ENCODE results near the gene PDE2A. TPM values are rescaled to one million over a fixed set of nuclear protein-coding genes. Genes with fewer than 3 reads are reported as not detected.

Gene PDE2A
- total RNA-seq, 1 donor from 2014 or later: 65.9 TPM

- H3K4me3 Mint-ChIP-seq (ENCODE audit: unreplicated experiment): no peak overlapping the region
- peaks cover 4% of the 10 kb centered on the region for H3K27me3 Mint-ChIP-seq (ENCODE audit: unreplicated experiment)
- H3K4me1 Mint-ChIP-seq (ENCODE audit: unreplicated experiment): peaks cover 3% of the 10 kb centered on the region
- peaks cover 7% of the 10 kb centered on the region for H3K36me3 Mint-ChIP-seq (ENCODE audit: low read depth, unreplicated experiment)
- TF ChIP-seq CTCF (IDR thresholded peaks at IDR 0.05; ENCODE audit: unreplicated experiment): no peak
- H3K27ac Mint-ChIP-seq (ENCODE audit: unreplicated experiment): no peak overlapping the region
- no peaks in the 10 kb centered on the region for H3K9me3 Mint-ChIP-seq (ENCODE audit: unreplicated experiment)
- no peak for DNase-seq (ENCODE audit: low spot score)
Observed at GRCh38 chr11:72665911-72666472, 8.2 kb downstream of the PDE2A start.

GRCh38 chr11:72662036-72662435 lies 12.2 kb downstream of the PDE2A start:
- Mint-ChIP-seq H3K4me3 (ENCODE audit: unreplicated experiment) (no peak overlapping the region), H3K4me1 (ENCODE audit: unreplicated experiment) (peaks cover 3% of the 10 kb centered on the region), H3K27me3 (ENCODE audit: unreplicated experiment) (peaks cover 1% of the 10 kb centered on the region), H3K27ac (ENCODE audit: unreplicated experiment) (no peak overlapping the region), H3K36me3 (ENCODE audit: low read depth, unreplicated experiment) (peaks cover 2% of the 10 kb centered on the region), H3K9me3 (ENCODE audit: unreplicated experiment) (no peaks in the 10 kb centered on the region)
- no peak for TF ChIP-seq CTCF (IDR thresholded peaks at IDR 0.05; ENCODE audit: unreplicated experiment)
- DNase-seq (ENCODE audit: low spot score): no peak

- Mint-ChIP-seq H3K27ac (ENCODE audit: unreplicated experiment) (no peak overlapping the region), H3K4me1 (ENCODE audit: unreplicated experiment) (peaks cover 3% of the 10 kb centered on the region), H3K27me3 (ENCODE audit: unreplicated experiment) (peaks cover 1% of the 10 kb centered on the region), H3K4me3 (ENCODE audit: unreplicated experiment) (no peak overlapping the region), H3K9me3 (ENCODE audit: unreplicated experiment) (no peaks in the 10 kb centered on the region), H3K36me3 (ENCODE audit: low read depth, unreplicated experiment) (no peaks in the 10 kb centered on the region)
- no peak for DNase-seq (ENCODE audit: low spot score)
- TF ChIP-seq CTCF (IDR thresholded peaks at IDR 0.05; ENCODE audit: unreplicated experiment): no peak
Observed at GRCh38 chr11:72661486-72661885, 12.7 kb downstream of the PDE2A start.

GRCh38 chr11:72658989-72659640 lies 15.1 kb downstream of the PDE2A start:
- H3K4me1 Mint-ChIP-seq (ENCODE audit: unreplicated experiment): peaks cover 6% of the 10 kb centered on the region
- no peak for DNase-seq (ENCODE audit: low spot score)
- H3K27ac Mint-ChIP-seq (ENCODE audit: unreplicated experiment): no peak overlapping the region
- H3K9me3 Mint-ChIP-seq (ENCODE audit: unreplicated experiment): no peaks in the 10 kb centered on the region
- TF ChIP-seq CTCF (IDR thresholded peaks at IDR 0.05; ENCODE audit: unreplicated experiment): no peak
- no peak overlapping the region for H3K4me3 Mint-ChIP-seq (ENCODE audit: unreplicated experiment)
- no peaks in the 10 kb centered on the region for H3K36me3 Mint-ChIP-seq (ENCODE audit: low read depth, unreplicated experiment)
- H3K27me3 Mint-ChIP-seq (ENCODE audit: unreplicated experiment): peaks cover 1% of the 10 kb centered on the region

- H3K36me3 Mint-ChIP-seq (ENCODE audit: low read depth, unreplicated experiment): no peaks in the 10 kb centered on the region
- no peak for TF ChIP-seq CTCF (IDR thresholded peaks at IDR 0.05; ENCODE audit: unreplicated experiment)
- peaks cover 6% of the 10 kb centered on the region for H3K27me3 Mint-ChIP-seq (ENCODE audit: unreplicated experiment)
- no peak overlapping the region for H3K27ac Mint-ChIP-seq (ENCODE audit: unreplicated experiment)
- DNase-seq (ENCODE audit: low spot score): no peak
- H3K4me3 Mint-ChIP-seq (ENCODE audit: unreplicated experiment): no peak overlapping the region
- H3K4me1 Mint-ChIP-seq (ENCODE audit: unreplicated experiment): peaks cover 8% of the 10 kb centered on the region
- no peaks in the 10 kb centered on the region for H3K9me3 Mint-ChIP-seq (ENCODE audit: unreplicated experiment)
Observed at GRCh38 chr11:72657411-72658100, 16.7 kb downstream of the PDE2A start.
